NCI-H748 (cell line): Measurements from ENCODE around the gene TUBGCP6.

Source experiments
- DNase-seq: peaks from one replicate; lab custom pipeline; 2025; ENCODE audit not compliant: unreplicated experiment; lab: John Stamatoyannopoulos, UW

TUBGCP6 gene

GRCh38 chr22:50199251-50199721 lies 45.5 kb downstream of the TUBGCP6 start:
- no peak for DNase-seq

DNA sequence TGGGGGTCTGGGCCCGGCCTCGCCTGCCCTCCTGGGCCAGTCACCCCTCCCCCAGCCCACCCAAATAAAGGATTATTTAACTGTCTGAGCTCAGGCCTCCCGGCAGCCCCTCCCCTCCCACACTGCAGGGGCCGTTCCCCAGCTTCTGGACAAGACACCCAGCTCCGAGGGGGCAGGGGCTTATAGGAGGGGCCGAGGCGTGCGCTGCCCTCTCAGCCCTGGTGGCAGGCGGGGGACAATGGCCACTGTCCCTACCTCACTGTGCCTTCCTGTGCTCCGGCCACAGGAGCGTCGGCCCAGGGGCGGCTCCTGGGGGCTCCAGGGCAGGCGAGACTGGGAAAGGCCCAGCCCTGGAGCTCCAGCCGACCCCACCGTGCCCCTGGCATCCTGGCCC lies 46.2 kb downstream of the TUBGCP6 start:
- DNase-seq, result no peak

DNA sequence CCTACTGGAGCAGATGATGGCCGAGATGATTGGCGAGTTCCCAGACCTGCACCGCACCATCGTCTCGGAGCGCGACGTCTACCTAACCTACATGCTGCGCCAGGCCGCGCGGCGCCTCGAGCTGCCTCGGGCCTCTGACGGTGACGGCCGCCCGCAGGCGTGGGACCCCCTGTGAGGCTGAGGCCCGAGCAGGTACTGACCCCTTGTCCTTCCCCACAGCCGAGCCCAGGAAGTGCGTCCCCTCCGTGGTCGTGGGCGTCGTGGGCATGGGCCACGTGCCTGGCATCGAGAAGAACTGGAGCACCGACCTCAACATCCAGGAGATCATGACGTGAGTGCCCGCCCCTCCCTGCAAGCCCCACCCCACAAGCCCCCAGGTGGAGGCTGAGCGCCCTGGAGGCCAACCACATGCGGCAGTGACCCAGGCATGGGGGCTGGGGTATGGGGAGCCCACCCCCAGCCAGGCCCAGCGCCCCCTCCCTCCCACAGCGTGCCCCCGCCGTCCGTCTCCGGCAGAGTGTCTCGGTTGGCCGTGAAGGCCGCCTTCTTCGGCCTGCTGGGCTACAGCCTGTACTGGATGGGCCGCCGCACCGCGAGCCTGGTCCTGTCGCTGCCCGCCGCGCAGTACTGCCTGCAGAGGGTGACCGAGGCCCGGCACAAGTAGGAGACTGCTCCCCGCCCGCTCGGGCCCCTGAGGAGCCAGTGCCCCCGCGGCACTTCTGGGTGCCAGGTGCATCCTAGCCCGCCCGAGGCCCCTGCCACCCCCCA lies 46.8 kb downstream of the TUBGCP6 start:
- no peak for DNase-seq

DNA sequence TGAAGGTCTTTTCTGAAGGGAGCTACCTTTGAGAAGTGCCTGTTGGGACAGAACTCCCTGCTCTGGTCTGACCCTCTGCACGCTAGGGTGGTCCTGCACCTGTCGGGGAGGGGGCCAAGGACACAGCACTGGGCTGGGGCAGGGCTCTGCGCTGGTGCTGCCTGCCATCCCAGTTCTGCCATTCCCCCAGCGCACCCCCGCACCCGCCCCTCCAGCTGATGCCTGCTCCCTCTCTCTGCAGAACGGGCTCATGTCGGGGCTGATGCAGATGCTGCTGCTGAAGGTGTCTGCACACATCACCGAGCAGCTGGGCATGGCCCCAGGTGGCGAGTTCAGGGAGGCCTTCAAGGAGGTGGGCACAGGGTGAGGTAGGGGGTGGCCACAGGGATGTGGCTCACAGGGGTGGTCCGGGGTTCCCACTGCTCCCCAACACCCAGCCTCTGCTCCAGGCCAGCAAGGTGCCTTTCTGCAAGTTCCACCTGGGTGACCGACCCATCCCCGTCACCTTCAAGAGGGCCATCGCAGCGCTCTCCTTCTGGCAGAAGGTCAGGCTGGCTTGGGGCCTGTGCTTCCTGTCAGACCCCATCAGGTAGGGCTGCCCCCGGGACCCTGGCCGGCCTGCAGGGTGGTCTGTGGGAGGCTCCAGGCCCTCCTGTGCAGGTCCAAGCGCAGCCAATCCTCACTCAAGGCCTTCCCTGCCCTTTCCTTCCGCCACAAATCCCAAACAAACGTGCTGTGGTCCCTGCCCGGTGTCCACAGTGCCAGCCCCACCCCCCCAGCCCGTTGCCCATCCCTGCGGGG lies 47.6 kb downstream of the TUBGCP6 start:
- no peak for DNase-seq

DNA sequence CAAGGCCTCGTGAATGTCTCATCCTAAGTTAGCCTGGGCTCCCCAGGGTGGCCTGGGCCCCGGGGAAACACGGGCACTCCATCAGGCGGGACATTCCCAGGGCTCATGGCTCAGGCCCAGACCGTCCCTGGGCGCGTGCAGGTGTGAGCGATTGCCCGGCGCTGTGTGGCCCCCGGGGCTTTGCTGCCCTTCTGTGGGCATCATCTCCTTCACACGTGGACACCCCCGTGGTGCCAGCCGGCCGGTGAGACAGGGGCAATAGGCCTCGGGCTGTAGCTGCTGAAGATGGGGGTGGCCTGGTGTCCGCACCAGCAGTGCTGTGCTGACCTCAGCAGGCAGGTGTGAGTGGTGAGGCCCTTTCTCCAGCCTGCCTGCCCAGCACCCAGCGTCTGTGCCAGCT lies 48.6 kb downstream of the TUBGCP6 start:
- DNase-seq, result no peak

- DNase-seq, result no peak
These were observed 50.6 kb downstream of the TUBGCP6 start for GRCh38 chr22:50194037-50194805.

DNA sequence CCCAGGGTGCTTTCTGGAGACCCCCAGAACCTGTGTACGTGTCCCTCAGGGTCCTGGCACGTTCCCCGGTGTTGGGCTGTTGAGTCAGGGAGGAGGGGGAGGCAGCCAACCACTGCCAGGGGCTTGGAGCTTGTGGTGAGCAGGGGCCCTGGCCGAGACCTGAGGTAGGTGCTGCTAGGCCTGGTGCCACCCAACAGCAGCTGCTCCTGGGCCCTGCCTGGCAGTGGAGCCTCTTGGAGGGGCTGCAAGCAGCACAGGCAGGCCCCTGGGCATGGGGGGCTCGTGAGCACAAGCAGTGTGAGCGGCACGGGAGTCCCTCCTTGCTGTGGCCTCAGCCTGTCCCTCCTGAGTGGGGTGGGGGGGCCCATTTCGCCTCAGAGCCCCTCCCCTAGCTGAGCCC lies 51.2 kb downstream of the TUBGCP6 start:
- no peak for DNase-seq

DNA sequence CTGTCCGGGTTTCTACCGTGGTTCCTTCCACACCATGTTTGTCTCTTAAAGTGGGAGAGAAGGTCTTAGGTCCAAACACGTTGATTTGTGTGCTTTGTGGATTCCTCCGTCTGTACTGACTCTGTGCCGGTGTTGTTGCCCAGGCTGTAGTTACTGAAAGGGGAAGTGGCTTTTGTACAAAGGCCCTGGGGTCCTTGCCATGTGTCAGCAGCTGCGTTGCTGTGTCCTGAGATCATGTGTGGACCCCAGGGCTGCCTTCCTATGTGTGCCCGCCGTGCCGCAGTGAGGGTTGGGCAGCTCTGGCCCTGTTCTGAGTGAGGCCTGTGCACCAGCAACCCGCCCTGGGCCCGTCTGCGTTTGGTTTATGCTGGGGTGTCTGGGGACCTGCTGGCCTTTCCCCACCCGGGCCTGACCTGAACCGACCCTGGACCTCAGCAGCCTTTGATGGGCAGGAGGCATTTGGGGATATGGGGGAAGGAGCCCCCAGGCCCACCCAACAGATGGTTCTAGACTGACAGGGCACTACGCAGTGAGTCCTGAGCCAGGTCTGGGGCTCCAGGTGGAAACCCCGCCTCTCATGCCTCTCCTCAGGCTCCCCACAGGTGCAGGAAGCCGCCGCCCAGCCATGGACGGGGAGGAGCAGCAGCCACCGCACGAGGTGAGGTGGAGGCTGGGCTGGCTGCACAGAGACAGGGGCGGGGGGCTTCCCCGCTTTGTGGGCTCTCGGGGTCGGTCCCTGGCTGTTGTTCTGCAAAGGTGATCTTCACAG lies 52.2 kb downstream of the TUBGCP6 start:
- peak; percentile 16 for DNase-seq

- DNase-seq, result no peak
These were observed 53.7 kb downstream of the TUBGCP6 start for GRCh38 chr22:50190941-50191741.

DNA sequence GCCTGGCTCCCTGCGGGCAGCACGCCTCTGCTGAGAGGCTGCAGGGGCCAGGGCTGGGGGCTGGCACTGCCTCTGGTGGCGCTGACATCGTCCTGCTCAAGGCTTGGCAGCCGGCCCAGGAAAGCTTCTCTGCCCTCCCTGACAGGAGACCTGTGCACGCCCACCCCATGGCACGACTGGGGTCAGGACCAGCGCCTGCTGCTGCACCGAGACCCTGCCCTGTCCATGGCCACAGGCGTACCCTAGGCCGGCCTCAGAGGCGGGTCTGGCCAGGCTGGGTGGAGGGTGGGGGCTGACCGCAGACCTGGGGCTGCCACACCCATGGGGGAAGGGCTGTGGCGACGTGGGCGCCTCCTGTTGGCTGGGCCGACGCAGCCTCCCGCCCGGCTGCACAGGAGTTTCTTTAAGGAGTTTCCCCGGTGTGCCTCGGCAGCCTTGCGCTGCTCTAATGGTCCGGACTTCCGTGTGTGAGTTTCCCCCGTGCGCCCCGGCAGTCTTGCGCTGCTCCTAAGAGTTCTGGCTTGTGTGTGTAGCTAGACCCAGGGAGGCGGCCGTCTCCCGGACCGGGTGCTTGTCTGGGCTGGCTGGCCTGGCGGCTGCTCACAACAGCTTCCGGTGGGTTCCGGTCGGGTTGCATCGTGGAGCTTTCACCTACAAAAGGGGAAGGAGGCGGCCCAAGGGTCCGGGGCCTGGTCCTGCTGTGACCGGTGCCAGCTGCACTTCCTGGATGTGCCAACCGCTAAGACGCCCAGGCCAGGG lies 54.5 kb downstream of the TUBGCP6 start:
- peak; percentile 26 for DNase-seq

DNA sequence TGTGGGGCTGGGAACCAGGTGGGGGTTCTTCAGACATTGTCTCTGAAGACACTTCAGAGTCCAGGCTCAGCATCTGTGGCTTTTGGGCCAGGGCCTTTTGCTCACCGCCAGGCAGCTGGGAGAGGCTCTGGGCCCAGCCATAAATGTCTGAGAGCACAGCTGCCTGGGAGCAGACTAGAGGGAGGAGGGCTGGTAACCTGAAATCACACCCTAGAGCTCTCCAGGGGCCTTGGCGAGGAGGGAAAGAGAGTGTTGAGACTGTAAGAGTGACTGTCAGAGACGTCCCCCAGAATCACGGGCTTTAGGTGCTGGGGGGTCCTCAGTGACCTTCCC lies 55.0 kb downstream of the TUBGCP6 start:
- no peak for DNase-seq

- DNase-seq, result peak; percentile 28
These were observed 55.5 kb downstream of the TUBGCP6 start for GRCh38 chr22:50189184-50189848.

DNA sequence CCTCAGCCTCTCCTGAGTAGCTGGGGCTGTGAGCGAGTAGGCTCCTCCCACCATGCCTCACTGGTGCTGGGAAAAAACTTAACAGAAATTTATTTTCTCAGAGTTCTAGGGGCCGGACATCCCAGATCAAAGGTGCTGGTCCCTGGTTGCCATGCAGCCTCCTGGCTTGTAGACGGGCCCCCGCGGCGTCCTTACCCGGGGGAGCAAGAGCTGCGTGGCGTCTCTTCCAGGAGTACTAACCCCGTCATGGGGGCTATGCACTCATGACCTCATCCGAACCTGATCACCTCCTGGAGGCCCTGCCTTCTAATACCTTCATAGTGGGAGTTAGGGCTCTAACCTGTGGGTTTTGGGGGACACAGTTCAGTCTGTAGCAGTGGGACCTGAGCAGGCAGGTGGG lies 56.5 kb downstream of the TUBGCP6 start:
- DNase-seq, result no peak

GRCh38 chr22:50186761-50187523 lies 57.9 kb downstream of the TUBGCP6 start:
- DNase-seq, result peak; percentile 35

DNA sequence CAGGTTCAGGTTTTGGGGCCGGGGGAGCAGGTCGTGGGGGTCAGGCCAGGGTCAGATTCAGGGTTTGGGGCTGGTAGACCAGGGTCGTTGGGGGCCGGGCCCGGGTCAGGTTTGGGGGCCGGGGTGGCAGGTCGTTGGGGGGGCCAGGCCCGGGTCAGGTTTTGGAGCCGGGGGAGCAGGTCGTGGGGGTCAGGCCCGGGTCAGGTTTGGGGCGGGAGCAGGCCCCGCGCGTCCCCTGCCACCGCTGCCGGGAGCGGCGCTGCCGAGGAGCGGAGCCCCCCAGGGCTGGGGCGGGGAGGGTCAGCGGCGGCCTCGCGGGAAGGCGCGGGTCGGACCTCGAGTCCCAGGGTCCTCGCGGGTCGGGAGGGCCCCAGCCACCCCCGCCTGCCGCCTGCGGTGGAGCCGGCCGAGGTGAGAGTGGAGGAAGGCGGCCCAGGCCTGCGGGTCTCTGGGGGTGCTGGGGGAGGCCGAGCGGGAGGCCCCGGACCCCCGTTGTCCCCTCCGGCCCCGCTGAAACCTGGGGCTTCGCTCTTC lies 58.6 kb downstream of the TUBGCP6 start:
- no peak for DNase-seq

DNA sequence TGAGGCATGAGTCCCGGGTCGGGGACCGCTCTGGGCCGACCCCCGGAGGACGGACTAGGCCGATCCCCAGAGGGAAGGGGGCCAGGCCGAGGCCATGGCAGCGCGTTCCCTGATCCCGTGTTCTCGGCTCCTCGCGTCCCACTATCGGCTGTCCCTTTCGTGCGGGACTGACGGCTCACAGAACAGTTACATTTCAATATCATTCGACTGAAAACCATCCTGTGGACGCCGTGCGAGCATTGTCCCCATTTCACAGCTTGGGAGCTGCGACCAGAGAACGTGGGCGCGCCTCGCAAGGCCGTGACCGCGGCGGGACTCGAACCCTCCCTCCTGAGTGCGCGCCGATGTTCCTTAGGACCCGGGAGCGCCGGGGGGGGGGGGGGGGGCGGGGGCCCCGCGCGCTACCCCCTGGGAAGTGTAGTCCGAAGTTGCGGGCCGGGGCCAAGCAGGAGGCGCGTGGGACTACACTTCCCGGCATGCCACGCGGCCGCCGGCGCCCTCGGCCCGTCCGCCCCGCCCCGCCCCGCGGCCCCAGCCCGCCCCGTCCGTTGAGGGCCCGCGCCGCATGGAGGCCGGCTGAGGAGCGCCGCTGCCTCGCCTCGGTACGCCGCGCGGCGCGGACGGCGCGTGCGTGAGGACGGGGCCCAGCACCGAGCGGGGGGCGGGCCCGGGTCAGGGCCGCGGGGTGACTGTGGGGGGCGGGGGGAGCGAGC lies 59.3 kb downstream of the TUBGCP6 start, which contains the start of gene TRABD:
TRABD (plus strand) TSS at position 539 of the 713 bp plus-strand sequence. CDS start 7,148 bp downstream, outside the sequence.
- DNase-seq, result peak; percentile 88

DNA sequence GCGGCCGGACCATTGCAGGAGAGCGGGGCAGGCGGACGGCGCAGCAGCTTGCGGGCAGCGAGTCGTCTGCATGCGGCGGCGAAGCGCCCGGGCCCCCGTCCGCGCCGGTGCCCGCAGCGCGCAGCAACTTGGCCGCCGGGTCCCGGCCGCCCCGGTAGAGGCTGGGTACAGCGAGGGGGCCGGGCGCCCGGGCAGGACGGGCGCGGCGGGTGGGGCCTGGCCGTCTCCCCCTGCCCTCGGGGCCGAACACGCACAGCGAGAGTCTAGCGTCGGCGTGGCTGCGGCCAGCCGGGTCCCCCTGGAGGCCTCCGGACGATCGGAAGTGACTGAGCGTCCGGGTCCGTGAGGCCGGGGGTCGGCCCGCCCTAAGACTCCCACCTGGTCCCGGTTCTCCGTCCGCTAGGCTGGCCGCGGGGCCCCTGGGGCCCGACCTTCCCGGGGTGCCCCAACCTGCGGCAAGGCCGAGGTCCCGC lies 59.9 kb downstream of the TUBGCP6 start:
- no peak for DNase-seq
